ENCODE results near the gene PNMA8B.

The PNMA8B gene

GRCh38 chr19:46448601-46449000 lies 47.1 kb downstream of the PNMA8B start:
- H3K27me3 ChIP-seq (ENCODE audit: control insufficient read depth, insufficient read depth, low read length), result no peaks in the 10 kb centered on the region
- H3K36me3 ChIP-seq (ENCODE audit: insufficient read depth, low read length), result no peaks in the 10 kb centered on the region

GRCh38 chr19:46447824-46448223 lies 47.8 kb downstream of the PNMA8B start:
- Histone ChIP-seq H3K36me3 (ENCODE audit: insufficient read depth, low read length) (no peaks in the 10 kb centered on the region), H3K4me1 (ENCODE audit: control insufficient read depth, insufficient read depth, low read length) (peaks cover 18% of the 10 kb centered on the region), H3K4me3 (ENCODE audit: low read length) (no peak overlapping the region), H3K27me3 (ENCODE audit: control insufficient read depth, insufficient read depth, low read length) (no peaks in the 10 kb centered on the region), H3K9me3 (replicated peaks; ENCODE audit: low read length) (peaks cover 2% of the 10 kb centered on the region), H3K9ac (ENCODE audit: low read depth, low read length) (no peak overlapping the region), H3K4me2 (ENCODE audit: low read length) (no peak overlapping the region)

More at GRCh38 chr19:46448601-46449000, 47.1 kb downstream of the PNMA8B start:
- peaks cover 2% of the 10 kb centered on the region for H3K9me3 ChIP-seq (replicated peaks; ENCODE audit: low read length)
- H3K4me3 ChIP-seq (ENCODE audit: low read length), result no peak overlapping the region
- peaks cover 13% of the 10 kb centered on the region for H3K4me1 ChIP-seq (ENCODE audit: control insufficient read depth, insufficient read depth, low read length)
- H3K4me2 ChIP-seq (ENCODE audit: low read length), result no peak overlapping the region
- H3K9ac ChIP-seq (ENCODE audit: low read depth, low read length), result no peak overlapping the region

- H3K4me3 ChIP-seq (ENCODE audit: low read length), result no peak overlapping the region
- no peak overlapping the region for H3K4me2 ChIP-seq (ENCODE audit: low read length)
- H3K9me3 ChIP-seq (replicated peaks; ENCODE audit: low read length), result peaks cover 2% of the 10 kb centered on the region
- no peak overlapping the region for H3K9ac ChIP-seq (ENCODE audit: low read depth, low read length)
- peaks cover 19% of the 10 kb centered on the region for H3K4me1 ChIP-seq (ENCODE audit: control insufficient read depth, insufficient read depth, low read length)
- no peaks in the 10 kb centered on the region for H3K27me3 ChIP-seq (ENCODE audit: control insufficient read depth, insufficient read depth, low read length)
- no peaks in the 10 kb centered on the region for H3K36me3 ChIP-seq (ENCODE audit: insufficient read depth, low read length)
Observed at GRCh38 chr19:46447006-46447405, 48.7 kb downstream of the PNMA8B start.

GRCh38 chr19:46446021-46446420 lies 49.6 kb downstream of the PNMA8B start:
- H3K9ac ChIP-seq (ENCODE audit: low read depth, low read length), result no peak overlapping the region
- H3K4me1 ChIP-seq (ENCODE audit: control insufficient read depth, insufficient read depth, low read length), result peaks cover 9% of the 10 kb centered on the region
- no peak overlapping the region for H3K4me3 ChIP-seq (ENCODE audit: low read length)
- H3K9me3 ChIP-seq (replicated peaks; ENCODE audit: low read length), result peaks cover 2% of the 10 kb centered on the region
- no peaks in the 10 kb centered on the region for H3K36me3 ChIP-seq (ENCODE audit: insufficient read depth, low read length)
- no peak overlapping the region for H3K4me2 ChIP-seq (ENCODE audit: low read length)
- no peaks in the 10 kb centered on the region for H3K27me3 ChIP-seq (ENCODE audit: control insufficient read depth, insufficient read depth, low read length)

- Histone ChIP-seq H3K27me3 (ENCODE audit: control insufficient read depth, insufficient read depth, low read length) (no peaks in the 10 kb centered on the region), H3K4me1 (ENCODE audit: control insufficient read depth, insufficient read depth, low read length) (peaks cover 6% of the 10 kb centered on the region), H3K4me3 (ENCODE audit: low read length) (no peak overlapping the region), H3K4me2 (ENCODE audit: low read length) (peak overlapping the region; percentile 74), H3K9ac (ENCODE audit: low read depth, low read length) (no peak overlapping the region), H3K36me3 (ENCODE audit: insufficient read depth, low read length) (no peaks in the 10 kb centered on the region), H3K9me3 (replicated peaks; ENCODE audit: low read length) (no peaks in the 10 kb centered on the region)
Observed at GRCh38 chr19:46442808-46443450, 52.7 kb downstream of the PNMA8B start.

GRCh38 chr19:46441866-46442265 lies 53.8 kb downstream of the PNMA8B start:
- Histone ChIP-seq H3K9me3 (replicated peaks; ENCODE audit: low read length) (no peaks in the 10 kb centered on the region), H3K4me1 (ENCODE audit: control insufficient read depth, insufficient read depth, low read length) (peaks cover 6% of the 10 kb centered on the region), H3K4me3 (ENCODE audit: low read length) (no peak overlapping the region), H3K4me2 (ENCODE audit: low read length) (no peak overlapping the region), H3K9ac (ENCODE audit: low read depth, low read length) (no peak overlapping the region), H3K27me3 (ENCODE audit: control insufficient read depth, insufficient read depth, low read length) (no peaks in the 10 kb centered on the region), H3K36me3 (ENCODE audit: insufficient read depth, low read length) (no peaks in the 10 kb centered on the region)

All from skeletal muscle satellite cell (primary cell).